Transverse colon (tissue), 4 donors: ENCODE results near the gene FTSJ1. TPM values are rescaled to one million over a fixed set of nuclear protein-coding genes. Genes with fewer than 3 reads are reported as not detected.
"Not testable (repeated sequence)": the region's sequence is repeated elsewhere in the genome, so short reads cannot be mapped to it uniquely, and the experiment has no call there.

ENCODE experiments used
- DNase-seq: peaks from one replicate; pipeline ENCODE4 v3.0.0-alpha.2; 2019
- H3K27ac ChIP-seq, 4 donors: fragments of 200-600 bp; sonication (generic); 2 replicates each; pipeline ENCODE4 v1.5.1; 2016 to 2018; ENCODE audit warnings: inconsistent platforms in 4 of 4
- H3K27me3 ChIP-seq: fragments of 200-600 bp; sonication (generic); 2 replicates; pipeline ENCODE4 v1.5.1; 2017; ENCODE audit warnings: inconsistent platforms
- H3K36me3 ChIP-seq, 4 donors: fragments of 200-600 bp; sonication (generic); 2 replicates each; pipeline ENCODE4 v1.5.1; 2017 to 2019; ENCODE audit warnings: inconsistent platforms in 4 of 4
- H3K4me1 ChIP-seq, 4 donors: fragments of 200-600 bp; sonication (generic); 2 replicates each; pipeline ENCODE4 v1.5.1; 2017 to 2020; ENCODE audit warnings: inconsistent platforms in 4 of 4
- H3K4me3 ChIP-seq, 4 donors: fragments of 200-600 bp; sonication (generic); 1 replicate in 1 of 4; 2 replicates in 3 of 4; pipeline versions ENCODE4 v1.5.1 to v1.6.1; 2017 to 2019; ENCODE audit warnings: inconsistent platforms in 4 of 4
- H3K9me3 ChIP-seq, 2 donors: fragments of 200-600 bp; sonication (generic); 2 replicates each; pipeline ENCODE4 v1.5.1; 2017 to 2019; ENCODE audit warnings: inconsistent platforms in 2 of 2
- CTCF ChIP-seq, 5 experiments: fragments of 200-600 bp in 3 of 5; fragments of 450-650 bp in 2 of 5; sonication (generic) in 3 of 5; IDR thresholded peaks; 1 replicate in 2 of 5; 2 replicates in 3 of 5; pipeline ENCODE4 v1.5.1; 2016 to 2017; ENCODE audit warnings: antibody characterized with exemption in 5 of 5, inconsistent platforms in 3 of 5, mild to moderate bottlenecking in 2 of 5, moderate library complexity in 1 of 5
- EP300 ChIP-seq: sonication (generic); formaldehyde crosslinking; IDR thresholded peaks from one replicate; pipeline ENCODE4 v1.6.1; 2017; ENCODE audit warnings: antibody characterized with exemption, low read depth
- POLR2A ChIP-seq: fragments of 450-650 bp; IDR thresholded peaks from one replicate; pipeline ENCODE4 v1.6.1; 2016; ENCODE audit warnings: antibody characterized with exemption, mild to moderate bottlenecking, moderate library complexity
- POLR2AphosphoS5 ChIP-seq, 3 donors: sonication (generic); formaldehyde crosslinking; IDR thresholded peaks; one replicate each; pipeline ENCODE4 v1.6.1; 2016; ENCODE audit warnings: antibody characterized with exemption in 3 of 3
- WGBS, 2 donors: methylation state at CpG; one replicate each; pipeline ENCODE4 v1.1.5; 2018; ENCODE audit warnings: low coverage in 1 of 2; 5-methylcytosine and 5-hydroxymethylcytosine counted together
- in situ Hi-C, 4 donors: fragments of 200-750 bp; cut with MboI; loops; one replicate each; pipeline versions ENCODE4 v1.15.0 to v1.15.1; 2017; ENCODE audit warnings: low sequenced_read_pairs in 3 of 4, low pct_ligation_motif_present in 1 of 4, low pct_unique_long_range_greater_than_20kb in 1 of 4
- intact Hi-C: fragments of 100-400 bp; cut with DNase I; formaldehyde crosslinking; loops from one replicate; pipeline ENCODE4 v1.15.1; 2023; ENCODE audit warnings: low total_unique reads
- total RNA-seq, 4 donors: library from RNA; depleted of rRNA; stranded (reverse); fragments of >200 nt; gene quantifications; one replicate each; pipeline ENCODE4 v1.1.0, GENCODE V29; 2016

FTSJ1 gene
- total RNA-seq, 4 donors from 2014 or later: 15.3 to 33.2 (median 31.1) TPM

GRCh38 chrX:48520976-48521352, 45.0 kb downstream of the FTSJ1 start:
- H3K27ac ChIP-seq: peak overlapping the region; percentile 85 to 92 (median 86)
- H3K9me3 ChIP-seq: no peaks in the 10 kb centered on the region
- in situ Hi-C loops (no loop called here), intact Hi-C loops (no loop called here)
- H3K36me3 ChIP-seq: no peaks in the 10 kb centered on the region
- DNase-seq: no peak
- 40 to 72% methylated on average over 1 to 2 of the region's 2 CpGs for WGBS, 2 donors
- H3K4me1 ChIP-seq: peaks cover 0 to 9% (median 4%) of the 10 kb centered on the region in 4 donors
- H3K4me3 ChIP-seq: peak overlapping the region in 3 of 4 donors; percentile 52 to 77 (median 71)
- H3K27me3 ChIP-seq: no peaks in the 10 kb centered on the region
- TF ChIP-seq POLR2A (no peak), EP300 (no peak), POLR2AphosphoS5 (IDR thresholded peaks at IDR 0.05) (no peak), CTCF (IDR thresholded peaks at IDR 0.05) (no peak)

- DNase-seq: peak; percentile 95
- Histone ChIP-seq H3K9me3 (no peaks in the 10 kb centered on the region), H3K36me3 (no peaks in the 10 kb centered on the region), H3K4me1 (peaks cover 0 to 9% (median 4%) of the 10 kb centered on the region in 4 donors), H3K27me3 (no peaks in the 10 kb centered on the region), H3K4me3 (peak within 1 kb of the TSS; percentile 23 to 77 (median 62)), H3K27ac (peak within 1 kb of the TSS; percentile 85 to 92 (median 86))
- in situ Hi-C loops: no loop called here
- WGBS, 2 donors: 54% methylated on average over 64 of the region's 66 CpGs; no CpG with 5 or more reads in 1 of the 2 donors
- peak; percentile 83 for TF ChIP-seq POLR2A
- peak; percentile 52 to 86 (median 84) for TF ChIP-seq POLR2AphosphoS5 (IDR thresholded peaks at IDR 0.05)
- no peak for TF ChIP-seq EP300
- TF ChIP-seq CTCF (IDR thresholded peaks at IDR 0.05): no peak
- intact Hi-C loops: no loop called here
Measured at GRCh38 chrX:48521353-48522243, 45.6 kb downstream of the FTSJ1 start, which contains the start of gene EBP. TSS of gene EBP (plus strand) at chrX:48521808. CDS start at chrX:48523772, 1,964 bp downstream.

GRCh38 chrX:48522291-48522690, 46.3 kb downstream of the FTSJ1 start:
- H3K27me3 ChIP-seq: no peaks in the 10 kb centered on the region
- H3K9me3 ChIP-seq: no peaks in the 10 kb centered on the region
- in situ Hi-C loops: no loop called here
- H3K4me3 ChIP-seq: peak overlapping the region; percentile 23 to 77 (median 62)
- peaks cover 0 to 9% (median 4%) of the 10 kb centered on the region in 4 donors for H3K4me1 ChIP-seq
- WGBS, 2 donors: 54% methylated on average over 10 of the region's 10 CpGs; no CpG with 5 or more reads in 1 of the 2 donors
- H3K36me3 ChIP-seq: no peaks in the 10 kb centered on the region
- TF ChIP-seq POLR2AphosphoS5 (IDR thresholded peaks at IDR 0.05) (peak in 1 of 3 donors; percentile 15), POLR2A (no peak)
- peak; percentile 48 for DNase-seq
- intact Hi-C loops: no loop called here
- peak overlapping the region; percentile 85 to 92 (median 86) for H3K27ac ChIP-seq

- Histone ChIP-seq H3K27ac (no peak overlapping the region), H3K4me1 (peaks cover 0 to 9% (median 4%) of the 10 kb centered on the region in 4 donors), H3K4me3 (no peak overlapping the region), H3K27me3 (no peaks in the 10 kb centered on the region), H3K36me3 (no peaks in the 10 kb centered on the region), H3K9me3 (no peaks in the 10 kb centered on the region)
- DNase-seq: no peak
- TF ChIP-seq CTCF (IDR thresholded peaks at IDR 0.05) (no peak), EP300 (no peak), POLR2AphosphoS5 (IDR thresholded peaks at IDR 0.05) (no peak), POLR2A (no peak)
- in situ Hi-C loops (no loop called here), intact Hi-C loops (no loop called here)
- WGBS, 2 donors: 92% methylated on average over 12 of the region's 12 CpGs; no CpG with 5 or more reads in 1 of the 2 donors
Measured at GRCh38 chrX:48523682-48524081, 47.7 kb downstream of the FTSJ1 start.

GRCh38 chrX:48525853-48526252, 49.9 kb downstream of the FTSJ1 start:
- H3K36me3 ChIP-seq, H3K9me3 ChIP-seq, DNase-seq, H3K4me3 ChIP-seq, H3K4me1 ChIP-seq, in situ Hi-C loops, intact Hi-C loops, H3K27me3 ChIP-seq, H3K27ac ChIP-seq: not testable (repeated sequence)
- 80 to 93% methylated on average over 1 to 8 of the region's 8 CpGs for WGBS, 2 donors
